Measurements from ENCODE around the gene OR4B1.

Gene OR4B1

GRCh38 chr11:48263423-48263911, 46.9 kb downstream of the OR4B1 start, which contains the start of gene OR4X1:
TSS of gene OR4X1 (plus strand) at chr11:48263861. CDS start at chr11:48263861, 0 bp downstream.
- no peak for DNase-seq

All from CD4-positive, alpha-beta T cell treated with Interleukin-17A for 1 hour (primary cell).